HL-60 (cell line): ENCODE results near the gene SNX9.

Experiments
- DNase-seq, 2 experiments: peaks; one replicate each; pipeline ENCODE4 v3.0.0-alpha.2; 2010 to 2020; ENCODE audit warnings: low read depth in 1 of 2, low spot score in 1 of 2
- H3K27ac ChIP-seq: fragments of 250-450 bp; sonication (Bioruptor Pico); replicated peaks from 2 replicates; pipeline ENCODE4 v1.5.1; 2020; ENCODE audit warnings: mild to moderate bottlenecking, moderate library complexity
- H3K27me3 ChIP-seq: fragments of 250-450 bp; sonication (Bioruptor Pico); 2 replicates; pipeline ENCODE4 v1.5.1; 2021; ENCODE audit warnings: mild to moderate bottlenecking, moderate library complexity; ENCODE audit not compliant: insufficient read depth, poor library complexity, severe bottlenecking
- H3K4me3 ChIP-seq: replicated peaks from 2 replicates; pipeline ENCODE4 v1.5.1; 2011; ENCODE audit warnings: mild to moderate bottlenecking, control low read depth, low read length; ENCODE audit not compliant: insufficient read depth
- GABPA ChIP-seq: IDR thresholded peaks from 2 replicates; pipeline ENCODE4 v1.6.1; 2012; ENCODE audit warnings: low read depth
- POLR2AphosphoS5 ChIP-seq: IDR thresholded peaks from 2 replicates; pipeline ENCODE4 v1.6.1; 2012; ENCODE audit warnings: low read depth
- SPI1 ChIP-seq: IDR thresholded peaks from 2 replicates; pipeline ENCODE4 v1.6.1; 2012; ENCODE audit warnings: low read depth, mild to moderate bottlenecking, borderline replicate concordance
- TF ChIP-seq, protein P1 (sequence below): IDR thresholded peaks from 2 replicates; pipeline ENCODE4 v1.6.1; 2012; ENCODE audit warnings: low read depth; ENCODE audit not compliant: insufficient replicate concordance
- TF ChIP-seq, protein P2 (sequence below): IDR thresholded peaks from one replicate; pipeline ENCODE4 v1.5.1; 2011; ENCODE audit warnings: low read length, control low read depth, inconsistent platforms; ENCODE audit not compliant: insufficient read depth

SNX9 gene

DNA sequence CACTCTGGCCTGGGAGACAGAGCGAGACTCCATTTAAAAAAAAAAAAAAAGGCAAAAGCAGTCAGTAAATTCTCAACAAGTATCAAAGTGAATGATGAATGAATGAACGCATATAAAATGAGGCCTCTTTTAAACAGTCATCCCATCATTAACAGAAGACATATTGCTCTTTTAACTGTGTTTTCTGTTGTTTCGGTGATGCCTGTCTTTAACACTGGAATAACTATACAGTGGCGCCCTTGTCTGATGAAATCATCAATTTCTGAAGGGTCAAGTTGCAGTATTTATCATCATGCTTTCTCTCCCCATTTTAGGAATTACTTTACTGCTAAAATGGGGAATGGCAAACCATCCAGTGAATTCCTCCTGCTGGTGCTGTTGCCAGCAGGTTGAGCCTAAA lies 45.7 kb upstream of the SNX9 start:
- no peak for TF ChIP-seq GABPA
- TF ChIP-seq, protein P1, sequence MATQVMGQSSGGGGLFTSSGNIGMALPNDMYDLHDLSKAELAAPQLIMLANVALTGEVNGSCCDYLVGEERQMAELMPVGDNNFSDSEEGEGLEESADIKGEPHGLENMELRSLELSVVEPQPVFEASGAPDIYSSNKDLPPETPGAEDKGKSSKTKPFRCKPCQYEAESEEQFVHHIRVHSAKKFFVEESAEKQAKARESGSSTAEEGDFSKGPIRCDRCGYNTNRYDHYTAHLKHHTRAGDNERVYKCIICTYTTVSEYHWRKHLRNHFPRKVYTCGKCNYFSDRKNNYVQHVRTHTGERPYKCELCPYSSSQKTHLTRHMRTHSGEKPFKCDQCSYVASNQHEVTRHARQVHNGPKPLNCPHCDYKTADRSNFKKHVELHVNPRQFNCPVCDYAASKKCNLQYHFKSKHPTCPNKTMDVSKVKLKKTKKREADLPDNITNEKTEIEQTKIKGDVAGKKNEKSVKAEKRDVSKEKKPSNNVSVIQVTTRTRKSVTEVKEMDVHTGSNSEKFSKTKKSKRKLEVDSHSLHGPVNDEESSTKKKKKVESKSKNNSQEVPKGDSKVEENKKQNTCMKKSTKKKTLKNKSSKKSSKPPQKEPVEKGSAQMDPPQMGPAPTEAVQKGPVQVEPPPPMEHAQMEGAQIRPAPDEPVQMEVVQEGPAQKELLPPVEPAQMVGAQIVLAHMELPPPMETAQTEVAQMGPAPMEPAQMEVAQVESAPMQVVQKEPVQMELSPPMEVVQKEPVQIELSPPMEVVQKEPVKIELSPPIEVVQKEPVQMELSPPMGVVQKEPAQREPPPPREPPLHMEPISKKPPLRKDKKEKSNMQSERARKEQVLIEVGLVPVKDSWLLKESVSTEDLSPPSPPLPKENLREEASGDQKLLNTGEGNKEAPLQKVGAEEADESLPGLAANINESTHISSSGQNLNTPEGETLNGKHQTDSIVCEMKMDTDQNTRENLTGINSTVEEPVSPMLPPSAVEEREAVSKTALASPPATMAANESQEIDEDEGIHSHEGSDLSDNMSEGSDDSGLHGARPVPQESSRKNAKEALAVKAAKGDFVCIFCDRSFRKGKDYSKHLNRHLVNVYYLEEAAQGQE: no peak
- TF ChIP-seq SPI1: no peak
- no peak for TF ChIP-seq POLR2AphosphoS5
- TF ChIP-seq, protein P2, sequence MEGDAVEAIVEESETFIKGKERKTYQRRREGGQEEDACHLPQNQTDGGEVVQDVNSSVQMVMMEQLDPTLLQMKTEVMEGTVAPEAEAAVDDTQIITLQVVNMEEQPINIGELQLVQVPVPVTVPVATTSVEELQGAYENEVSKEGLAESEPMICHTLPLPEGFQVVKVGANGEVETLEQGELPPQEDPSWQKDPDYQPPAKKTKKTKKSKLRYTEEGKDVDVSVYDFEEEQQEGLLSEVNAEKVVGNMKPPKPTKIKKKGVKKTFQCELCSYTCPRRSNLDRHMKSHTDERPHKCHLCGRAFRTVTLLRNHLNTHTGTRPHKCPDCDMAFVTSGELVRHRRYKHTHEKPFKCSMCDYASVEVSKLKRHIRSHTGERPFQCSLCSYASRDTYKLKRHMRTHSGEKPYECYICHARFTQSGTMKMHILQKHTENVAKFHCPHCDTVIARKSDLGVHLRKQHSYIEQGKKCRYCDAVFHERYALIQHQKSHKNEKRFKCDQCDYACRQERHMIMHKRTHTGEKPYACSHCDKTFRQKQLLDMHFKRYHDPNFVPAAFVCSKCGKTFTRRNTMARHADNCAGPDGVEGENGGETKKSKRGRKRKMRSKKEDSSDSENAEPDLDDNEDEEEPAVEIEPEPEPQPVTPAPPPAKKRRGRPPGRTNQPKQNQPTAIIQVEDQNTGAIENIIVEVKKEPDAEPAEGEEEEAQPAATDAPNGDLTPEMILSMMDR: no peak
- Histone ChIP-seq H3K4me3 (no peak overlapping the region), H3K27me3 (no peaks in the 10 kb centered on the region), H3K27ac (no peak overlapping the region)
- no peak for DNase-seq

DNA sequence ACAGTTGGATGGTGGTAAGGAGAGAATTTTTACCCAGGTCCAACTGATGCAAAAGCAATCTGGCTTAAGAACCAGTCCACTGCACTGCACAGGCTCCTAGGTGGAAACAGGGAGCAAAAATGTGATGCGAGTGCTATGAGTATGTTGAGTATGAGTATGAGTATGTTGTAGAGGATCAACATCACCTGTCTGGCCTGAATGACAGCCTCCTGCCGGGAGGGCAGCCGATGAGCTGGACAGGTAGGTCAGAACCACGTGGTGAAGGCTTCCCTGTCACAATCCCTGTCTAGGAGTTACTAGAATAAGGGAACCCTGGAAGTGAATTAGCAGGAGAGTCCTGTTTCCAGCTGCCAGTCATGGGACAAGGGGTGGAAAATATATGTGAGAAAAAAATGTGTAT lies 44.3 kb upstream of the SNX9 start:
- DNase-seq: no peak
- H3K4me3 ChIP-seq: no peak overlapping the region
- no peak overlapping the region for H3K27ac ChIP-seq
- TF ChIP-seq GABPA (no peak), SPI1 (no peak), POLR2AphosphoS5 (no peak)
- TF ChIP-seq, protein P2: no peak
- TF ChIP-seq, protein P1: no peak
- H3K27me3 ChIP-seq: no peaks in the 10 kb centered on the region

DNA sequence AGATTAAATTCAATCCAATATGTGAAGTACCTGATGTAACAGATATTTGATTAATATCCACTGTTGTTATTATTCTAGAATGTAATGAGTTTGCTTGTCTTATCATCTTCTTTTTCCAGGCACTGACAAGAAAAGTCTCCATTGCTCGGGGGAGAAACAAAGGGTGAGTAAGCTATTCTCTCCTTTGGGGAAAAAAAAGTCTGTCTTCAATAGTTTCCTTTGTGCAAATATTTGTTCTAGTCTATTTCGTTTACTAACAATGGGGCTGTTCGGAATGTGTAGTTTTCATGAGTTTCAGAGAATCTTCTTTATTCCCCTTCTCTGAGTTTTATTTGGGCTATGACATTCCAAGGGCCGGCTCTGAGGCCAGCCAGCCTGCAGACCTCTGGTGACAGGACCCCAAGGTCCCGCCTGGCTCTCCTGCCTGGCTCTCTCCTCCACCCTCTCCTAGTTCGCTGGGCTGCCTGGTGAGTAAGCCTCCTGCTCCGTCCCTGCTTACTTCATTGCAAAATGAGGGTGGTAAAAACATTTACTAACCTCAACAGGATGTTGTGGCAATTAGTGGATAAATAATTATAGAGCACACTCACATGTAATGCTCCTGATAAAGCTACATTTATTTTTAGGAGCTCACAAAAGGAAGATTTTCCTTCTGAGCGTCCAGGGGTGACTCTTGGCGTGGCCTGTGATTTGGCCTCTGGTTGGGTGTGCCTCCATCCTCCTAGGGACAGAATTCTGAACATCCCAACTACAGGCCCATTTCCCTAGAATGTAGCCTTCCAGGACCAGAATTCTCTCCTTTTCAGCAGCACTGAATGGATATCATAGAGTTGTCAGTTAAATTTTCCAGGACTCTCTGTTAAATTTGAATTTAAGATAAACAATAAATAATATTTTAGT lies 43.1 kb upstream of the SNX9 start:
- Histone ChIP-seq H3K4me3 (no peak overlapping the region), H3K27me3 (no peaks in the 10 kb centered on the region), H3K27ac (no peak overlapping the region)
- DNase-seq: no peak
- TF ChIP-seq POLR2AphosphoS5 (no peak), GABPA (no peak), SPI1 (no peak)
- TF ChIP-seq, protein P1: no peak
- TF ChIP-seq, protein P2: no peak
